GM23248 (cell line): Measurements from ENCODE around the gene TRAF2. TPM values are rescaled to one million over a fixed set of nuclear protein-coding genes. Genes with fewer than 3 reads are reported as not detected.

ENCODE experiments used
- DNase-seq: peaks from one replicate; pipeline ENCODE4 v3.0.0-alpha.2; 2015
- H2AFZ ChIP-seq: fragments of 200-600 bp; sonication (generic); 2 replicates; pipeline ENCODE4 v1.6.1; 2016; ENCODE audit warnings: antibody characterized with exemption
- H3F3A ChIP-seq: fragments of 200-600 bp; sonication (generic); 2 replicates; pipeline ENCODE4 v1.6.1; 2016; ENCODE audit warnings: mild to moderate bottlenecking, antibody characterized with exemption, mixed run types; ENCODE audit not compliant: insufficient read depth
- H3K27ac ChIP-seq: fragments of 200-600 bp; sonication (generic); 2 replicates; pipeline ENCODE4 v1.5.1; 2016; ENCODE audit warnings: mild to moderate bottlenecking
- H3K27me3 ChIP-seq: fragments of 200-600 bp; sonication (generic); replicated peaks from 2 replicates; pipeline ENCODE4 v1.6.1; 2016; ENCODE audit warnings: mild to moderate bottlenecking; ENCODE audit not compliant: insufficient read depth
- H3K36me3 ChIP-seq: fragments of 200-600 bp; sonication (generic); 2 replicates; pipeline ENCODE4 v1.6.1; 2016; ENCODE audit warnings: low read depth, mild to moderate bottlenecking
- H3K4me1 ChIP-seq: fragments of 200-600 bp; sonication (generic); 2 replicates; pipeline ENCODE4 v1.6.1; 2016; ENCODE audit warnings: mild to moderate bottlenecking; ENCODE audit not compliant: insufficient read depth
- H3K4me2 ChIP-seq: fragments of 200-600 bp; sonication (generic); one replicate; pipeline ENCODE4 v1.6.1; 2016; ENCODE audit warnings: mild to moderate bottlenecking; ENCODE audit not compliant: unreplicated experiment
- H3K4me3 ChIP-seq: fragments of 200-600 bp; sonication (generic); 2 replicates; pipeline ENCODE4 v1.5.1; 2016; ENCODE audit warnings: mild to moderate bottlenecking
- H3K79me2 ChIP-seq: fragments of 200-600 bp; sonication (generic); 2 replicates; pipeline ENCODE4 v1.6.1; 2016; ENCODE audit warnings: mild to moderate bottlenecking; ENCODE audit not compliant: insufficient read depth
- H3K9ac ChIP-seq: fragments of 200-600 bp; sonication (generic); 2 replicates; pipeline ENCODE4 v1.6.1; 2016; ENCODE audit warnings: mild to moderate bottlenecking
- H3K9me2 ChIP-seq: fragments of 200-600 bp; sonication (generic); 2 replicates; pipeline ENCODE4 v1.6.1; 2016; ENCODE audit warnings: mixed run types, mild to moderate bottlenecking, moderate library complexity; ENCODE audit not compliant: insufficient read depth
- H3K9me3 ChIP-seq: fragments of 200-600 bp; sonication (generic); one replicate; pipeline ENCODE4 v1.6.1; 2017; ENCODE audit warnings: low read depth
- H4K20me1 ChIP-seq: fragments of 200-600 bp; sonication (generic); 2 replicates; pipeline ENCODE4 v1.6.0; 2016; ENCODE audit not compliant: insufficient read depth
- EZH2 ChIP-seq: fragments of 200-600 bp; sonication (generic); IDR thresholded peaks from 2 replicates; pipeline ENCODE4 v1.6.1; 2018; ENCODE audit warnings: antibody characterized with exemption, mild to moderate bottlenecking; ENCODE audit not compliant: insufficient read depth, poor library complexity, severe bottlenecking
- EZH2phosphoT487 ChIP-seq: fragments of 200-600 bp; sonication (generic); IDR thresholded peaks from 2 replicates; pipeline ENCODE4 v1.6.1; 2018; ENCODE audit warnings: antibody characterized with exemption, moderate library complexity, mild to moderate bottlenecking, low read depth; ENCODE audit not compliant: insufficient read depth
- WGBS, 2 experiments: methylation state at CpG; one replicate each; pipeline ENCODE4 v1.1.6; 2015 to 2017; ENCODE audit warnings: low lambda C conversion rate in 2 of 2, low coverage in 1 of 2; ENCODE audit errors: missing lambda C conversion rate in 2 of 2; 5-methylcytosine and 5-hydroxymethylcytosine counted together
- in situ Hi-C: fragments of 300-500 bp; cut with MboI; formaldehyde crosslinking; loops from 2 replicates; pipeline ENCODE4 v1.15.0; 2020
- polyA plus RNA-seq: library from polyadenylated mRNA; unstranded; fragments of >200 nt; fragmentation: Nextera tagmentation; extraction: Ambion mirVana; gene quantifications from 2 replicates; pipeline ENCODE4 v1.2.1, GENCODE V29; 2016
- total RNA-seq: library from RNA; depleted of rRNA; stranded (reverse); fragments of >200 nt; shearing (Covaris generic); gene quantifications from 2 replicates; pipeline ENCODE4 v1.2.3, GENCODE V29; 2014

The TRAF2 gene
- total and polyA plus RNA-seq, 2 experiments from 2014 or later: 8.1 to 15.0 TPM

DNA sequence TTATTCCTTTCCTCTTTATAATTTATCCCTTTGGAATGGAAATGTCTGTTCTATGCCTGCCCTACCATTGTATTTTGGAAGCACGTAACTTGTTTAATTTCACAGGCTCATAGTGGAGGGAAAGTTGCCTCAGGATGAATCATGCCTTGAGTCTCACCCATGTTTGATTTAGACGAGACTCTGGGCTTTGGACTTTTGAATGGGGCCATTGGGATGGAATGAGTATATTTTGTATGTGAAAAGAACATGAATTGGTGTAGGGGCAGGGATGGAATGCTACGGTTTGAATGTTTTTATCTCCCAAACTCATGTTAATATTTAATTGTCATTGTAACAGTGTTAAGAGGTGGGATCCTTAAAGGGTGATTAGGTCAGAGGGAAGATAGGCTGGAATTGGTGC is 48.0 kb downstream of the TRAF2 start:
- H3F3A ChIP-seq: peaks cover 16% of the 10 kb centered on the region; the same call in 1 of the 2 replicates
- H4K20me1 ChIP-seq: no peaks in the 10 kb centered on the region
- H3K9me2 ChIP-seq: no peaks in the 10 kb centered on the region
- no peak overlapping the region for H3K4me2 ChIP-seq
- no peaks in the 10 kb centered on the region for H3K79me2 ChIP-seq
- H3K4me1 ChIP-seq: no peaks in the 10 kb centered on the region
- no peak for DNase-seq
- in situ Hi-C loops: no loop called here
- TF ChIP-seq EZH2phosphoT487 (no peak), EZH2 (no peak)
- no peaks in the 10 kb centered on the region for H3K27me3 ChIP-seq
- H3K9ac ChIP-seq: no peak overlapping the region
- no peaks in the 10 kb centered on the region for H3K36me3 ChIP-seq
- WGBS, 2 experiments: 96 to 97% methylated on average over 3 of the region's 3 CpGs
- H3K9me3 ChIP-seq: no peaks in the 10 kb centered on the region
- H2AFZ ChIP-seq: no peak overlapping the region
- H3K4me3 ChIP-seq: no peak overlapping the region
- no peak overlapping the region for H3K27ac ChIP-seq

GRCh38 chr9:136935651-136936050 is 49.3 kb downstream of the TRAF2 start:
- no peak for DNase-seq
- WGBS, 2 experiments: 71 to 72% methylated on average over 3 of the region's 3 CpGs

DNA sequence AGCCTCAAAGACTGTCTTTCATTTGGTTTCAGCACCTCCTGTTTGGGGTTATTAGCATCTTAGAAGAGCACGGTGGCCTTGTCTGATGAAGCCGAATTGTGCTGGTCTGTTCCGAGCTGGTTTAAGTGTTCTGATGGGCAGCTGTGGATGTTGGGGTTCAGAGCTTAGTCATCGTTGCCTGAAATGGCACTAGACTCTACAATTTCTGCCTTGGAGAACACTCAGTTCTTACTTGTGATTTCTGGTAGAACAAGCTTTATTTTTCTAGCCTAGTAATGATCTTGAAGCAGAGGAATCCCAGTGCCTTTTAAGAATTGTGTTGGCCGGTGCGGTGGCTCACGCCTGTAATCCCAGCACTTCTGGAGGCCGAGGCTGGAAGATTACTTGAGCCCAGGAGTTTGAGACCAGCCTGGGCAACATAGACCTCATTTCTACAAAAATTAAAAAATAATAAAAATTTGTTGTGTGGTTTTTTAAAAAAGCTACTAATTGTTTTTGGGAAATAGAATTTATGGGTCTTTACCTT is 50.4 kb downstream of the TRAF2 start:
- WGBS, 2 experiments: 77 to 89% methylated on average over 8 of the region's 8 CpGs
- in situ Hi-C loops: no loop called here

More at GRCh38 chr9:136935651-136936050, 49.3 kb downstream of the TRAF2 start:
- Histone ChIP-seq H3K9me3 (no peaks in the 10 kb centered on the region), H3K4me3 (no peak overlapping the region), H3K79me2 (no peaks in the 10 kb centered on the region; the same call in 1 of the 2 replicates), H3K4me2 (no peak overlapping the region), H2AFZ (no peak overlapping the region), H3K9me2 (no peaks in the 10 kb centered on the region), H3K36me3 (peaks cover 3% of the 10 kb centered on the region; the same call in 1 of the 2 replicates), H3K4me1 (no peaks in the 10 kb centered on the region), H3K27ac (no peak overlapping the region), H4K20me1 (no peaks in the 10 kb centered on the region), H3K27me3 (no peaks in the 10 kb centered on the region), H3K9ac (no peak overlapping the region), H3F3A (peaks cover 16% of the 10 kb centered on the region; the same call in 1 of the 2 replicates)
- TF ChIP-seq EZH2: no peak
- TF ChIP-seq EZH2phosphoT487: no peak
- in situ Hi-C loops: no loop called here

DNA sequence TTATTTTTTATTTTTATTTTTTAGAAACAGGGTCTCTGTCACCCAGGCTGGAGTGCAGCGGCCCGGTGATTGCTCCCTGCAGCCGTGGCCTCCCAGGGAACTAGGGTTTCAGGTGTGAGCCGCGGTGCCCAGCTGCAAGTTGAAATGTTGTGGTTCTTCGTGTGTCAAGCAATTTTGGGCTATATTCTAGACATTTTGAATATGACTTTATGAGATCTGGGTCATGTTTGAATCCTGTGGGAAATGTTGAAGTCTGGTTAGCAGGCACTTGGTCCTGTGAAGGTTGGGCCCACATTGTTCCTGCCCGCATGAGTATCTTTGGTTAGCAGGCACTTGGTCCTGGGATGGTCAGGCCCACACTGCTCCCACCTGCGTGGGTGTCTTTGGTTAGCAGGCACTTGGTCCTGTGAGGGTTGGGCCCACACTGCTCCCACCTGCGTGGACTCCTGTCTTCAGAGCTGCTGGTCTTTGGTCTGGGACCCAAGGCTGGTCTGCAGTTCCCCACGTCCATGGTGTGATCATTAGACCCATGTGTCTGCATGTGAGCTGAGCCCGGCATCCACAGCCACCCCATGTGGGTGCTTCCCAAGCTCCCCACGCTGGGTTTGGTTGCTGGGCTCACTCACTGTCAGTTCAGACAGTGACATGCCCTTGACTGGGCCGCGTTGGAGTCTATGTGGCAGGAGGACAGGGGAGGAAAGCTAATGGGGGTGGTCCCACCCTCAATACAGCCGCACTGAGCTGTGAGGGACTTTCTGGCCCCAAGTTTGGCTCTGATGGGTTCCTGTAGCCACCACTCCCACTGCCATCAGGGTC is 51.1 kb downstream of the TRAF2 start:
- H3K36me3 ChIP-seq: peaks cover 16% of the 10 kb centered on the region; the same call in 1 of the 2 replicates
- H3K79me2 ChIP-seq: peaks cover 13% of the 10 kb centered on the region
- H3K4me2 ChIP-seq: no peak overlapping the region
- no peak overlapping the region for H3K4me3 ChIP-seq
- in situ Hi-C loops: no loop called here
- H3K9ac ChIP-seq: no peak overlapping the region
- peaks cover 16% of the 10 kb centered on the region; the same call in 1 of the 2 replicates for H3F3A ChIP-seq
- no peaks in the 10 kb centered on the region for H3K27me3 ChIP-seq
- no peak overlapping the region for H3K27ac ChIP-seq
- no peak overlapping the region for H2AFZ ChIP-seq
- WGBS, 2 experiments: 89 to 91% methylated on average over 15 of the region's 15 CpGs
- no peaks in the 10 kb centered on the region for H4K20me1 ChIP-seq
- no peaks in the 10 kb centered on the region for H3K9me2 ChIP-seq
- no peaks in the 10 kb centered on the region for H3K4me1 ChIP-seq
- DNase-seq: no peak
- TF ChIP-seq EZH2: no peak
- no peak for TF ChIP-seq EZH2phosphoT487
- no peaks in the 10 kb centered on the region for H3K9me3 ChIP-seq

More for the DNA sequence above, 50.4 kb downstream of the TRAF2 start:
- no peaks in the 10 kb centered on the region for H3K4me1 ChIP-seq
- H3K9me3 ChIP-seq: no peaks in the 10 kb centered on the region
- H3K9ac ChIP-seq: no peak overlapping the region
- TF ChIP-seq EZH2phosphoT487 (no peak), EZH2 (no peak)
- no peak overlapping the region for H3K27ac ChIP-seq
- peaks cover 11% of the 10 kb centered on the region; the same call in 1 of the 2 replicates for H3K36me3 ChIP-seq
- peaks cover 7% of the 10 kb centered on the region for H3K79me2 ChIP-seq
- H3K27me3 ChIP-seq: no peaks in the 10 kb centered on the region
- H3K9me2 ChIP-seq: no peaks in the 10 kb centered on the region
- H4K20me1 ChIP-seq: no peaks in the 10 kb centered on the region
- peaks cover 16% of the 10 kb centered on the region; the same call in 1 of the 2 replicates for H3F3A ChIP-seq
- H3K4me2 ChIP-seq: no peak overlapping the region
- no peak overlapping the region for H2AFZ ChIP-seq
- no peak for DNase-seq
- no peak overlapping the region for H3K4me3 ChIP-seq
